Bronchial epithelial cell (primary cell): ENCODE results near the gene AANAT. TPM values are rescaled to one million over a fixed set of nuclear protein-coding genes. Genes with fewer than 3 reads are reported as not detected.

Experiments
- DNase-seq: peaks from one replicate; pipeline ENCODE4 v3.0.0-alpha.2; 2010; ENCODE audit warnings: low read depth
- FAIRE-seq: peaks from 2 replicates; lab custom pipeline; 2011; peaks lifted over from hg19 to GRCh38; lab: Jason Lieb, UNC
- H3K27me3 ChIP-seq: 2 replicates; pipeline ENCODE4 v1.5.1; 2011; ENCODE audit warnings: low read length; ENCODE audit not compliant: control insufficient read depth, insufficient read depth
- H3K36me3 ChIP-seq: 2 replicates; pipeline ENCODE4 v1.5.1; 2011; ENCODE audit warnings: low read length; ENCODE audit not compliant: control insufficient read depth, insufficient read depth
- H3K4me3 ChIP-seq: 2 replicates; pipeline ENCODE4 v1.5.1; 2011; ENCODE audit warnings: mild to moderate bottlenecking, low read depth, low read length, control low read depth
- total RNA-seq: library from RNA; depleted of rRNA; stranded (reverse); fragments of >200 nt; gene quantifications from 2 replicates; pipeline ENCODE4 v1.2.1, GENCODE V29; 2014
- TF ChIP-seq, protein P1 (sequence below): IDR thresholded peaks from 2 replicates; pipeline ENCODE4 v1.5.1; 2011; ENCODE audit warnings: mild to moderate bottlenecking, moderate library complexity, low read length, control low read depth, inconsistent platforms; ENCODE audit not compliant: insufficient read depth, severe bottlenecking

AANAT gene
- total RNA-seq, 1 donor from 2014 or later, result not detected

DNA sequence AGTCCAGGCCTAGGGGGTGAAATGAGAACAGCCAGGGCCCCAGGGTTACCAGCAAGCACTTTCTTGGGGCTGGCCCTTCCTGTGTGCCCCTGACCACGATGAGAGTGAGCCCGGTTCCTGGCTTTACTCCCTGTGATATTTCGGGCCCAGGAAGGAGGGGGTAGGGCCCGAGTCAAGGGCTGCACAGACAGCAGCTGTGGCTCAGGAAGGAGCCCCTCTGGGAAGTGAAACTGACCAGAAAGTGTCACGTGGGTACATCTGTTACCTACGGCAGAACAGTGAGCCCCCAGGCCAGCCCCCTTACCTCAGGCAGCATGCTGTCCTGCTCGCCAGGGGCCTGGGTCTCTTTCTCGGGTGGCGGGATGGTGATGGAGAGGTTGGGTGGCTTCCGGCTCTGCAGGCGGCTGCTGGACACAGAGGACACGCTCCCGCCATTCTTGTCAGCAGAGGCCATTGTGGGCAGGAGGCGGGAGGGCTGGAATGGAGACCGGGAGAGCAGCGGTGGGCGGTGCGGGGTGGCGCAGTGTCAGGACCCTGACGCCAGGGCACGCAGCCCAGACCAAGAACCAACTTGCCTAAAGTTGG, 13.8 kb downstream of the AANAT start:
- no peaks in the 10 kb centered on the region for H3K27me3 ChIP-seq
- DNase-seq, result no peak
- peaks cover 29% of the 10 kb centered on the region for H3K36me3 ChIP-seq
- H3K4me3 ChIP-seq, result no peak overlapping the region
- FAIRE-seq, result no peak
- TF ChIP-seq, protein P1, sequence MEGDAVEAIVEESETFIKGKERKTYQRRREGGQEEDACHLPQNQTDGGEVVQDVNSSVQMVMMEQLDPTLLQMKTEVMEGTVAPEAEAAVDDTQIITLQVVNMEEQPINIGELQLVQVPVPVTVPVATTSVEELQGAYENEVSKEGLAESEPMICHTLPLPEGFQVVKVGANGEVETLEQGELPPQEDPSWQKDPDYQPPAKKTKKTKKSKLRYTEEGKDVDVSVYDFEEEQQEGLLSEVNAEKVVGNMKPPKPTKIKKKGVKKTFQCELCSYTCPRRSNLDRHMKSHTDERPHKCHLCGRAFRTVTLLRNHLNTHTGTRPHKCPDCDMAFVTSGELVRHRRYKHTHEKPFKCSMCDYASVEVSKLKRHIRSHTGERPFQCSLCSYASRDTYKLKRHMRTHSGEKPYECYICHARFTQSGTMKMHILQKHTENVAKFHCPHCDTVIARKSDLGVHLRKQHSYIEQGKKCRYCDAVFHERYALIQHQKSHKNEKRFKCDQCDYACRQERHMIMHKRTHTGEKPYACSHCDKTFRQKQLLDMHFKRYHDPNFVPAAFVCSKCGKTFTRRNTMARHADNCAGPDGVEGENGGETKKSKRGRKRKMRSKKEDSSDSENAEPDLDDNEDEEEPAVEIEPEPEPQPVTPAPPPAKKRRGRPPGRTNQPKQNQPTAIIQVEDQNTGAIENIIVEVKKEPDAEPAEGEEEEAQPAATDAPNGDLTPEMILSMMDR, result no peak

DNA sequence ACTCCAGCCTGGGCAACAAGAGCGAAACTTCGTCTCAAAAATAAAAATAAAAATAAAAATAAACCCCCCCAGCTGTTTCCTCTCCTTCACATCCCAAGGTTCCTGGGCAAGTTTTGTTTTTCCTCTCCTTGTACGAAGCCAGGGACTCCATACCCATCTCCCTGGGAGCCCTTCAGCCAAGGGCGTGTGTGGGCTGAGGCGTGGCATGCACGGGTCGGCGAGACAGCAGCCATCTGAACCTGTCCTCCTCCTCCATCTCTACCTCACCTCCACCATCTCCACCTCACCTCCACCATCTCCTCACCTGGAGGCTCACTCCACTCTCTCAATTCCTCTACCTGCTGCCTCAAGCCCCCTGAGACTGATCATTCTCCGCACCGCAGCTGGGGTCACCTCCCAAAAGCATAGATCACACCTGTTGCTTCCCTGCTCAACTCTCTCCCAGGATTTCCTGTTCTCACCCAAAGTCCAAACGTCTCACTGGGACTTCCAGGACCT, 16.9 kb downstream of the AANAT start:
- TF ChIP-seq, protein P1, result no peak
- H3K4me3 ChIP-seq, result no peak overlapping the region
- H3K36me3 ChIP-seq, result peaks cover 19% of the 10 kb centered on the region
- DNase-seq (no peak), FAIRE-seq (no peak)
- no peaks in the 10 kb centered on the region for H3K27me3 ChIP-seq

DNA sequence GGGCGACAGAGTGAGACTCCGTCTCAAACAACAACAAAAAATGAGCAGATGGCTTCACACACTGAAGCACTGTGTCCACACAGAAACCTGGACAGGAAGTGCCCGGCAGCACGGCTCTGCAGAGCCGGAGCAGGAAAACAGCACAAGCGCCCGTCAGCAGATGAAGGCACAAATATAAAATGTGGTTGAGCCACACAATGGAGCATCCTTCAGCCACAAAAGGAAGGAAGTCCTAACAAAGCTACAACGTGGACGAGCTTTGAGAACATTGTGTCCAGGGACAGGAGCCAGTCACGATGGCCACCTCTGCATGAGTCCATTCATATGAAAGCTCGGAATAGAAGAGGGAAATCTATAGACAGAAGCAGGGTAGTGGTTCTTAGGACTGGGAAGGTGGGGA, 18.2 kb downstream of the AANAT start:
- no peak for DNase-seq
- no peak for FAIRE-seq
- Histone ChIP-seq H3K36me3 (peaks cover 14% of the 10 kb centered on the region), H3K27me3 (no peaks in the 10 kb centered on the region), H3K4me3 (no peak overlapping the region)
- TF ChIP-seq, protein P1, result no peak

DNA sequence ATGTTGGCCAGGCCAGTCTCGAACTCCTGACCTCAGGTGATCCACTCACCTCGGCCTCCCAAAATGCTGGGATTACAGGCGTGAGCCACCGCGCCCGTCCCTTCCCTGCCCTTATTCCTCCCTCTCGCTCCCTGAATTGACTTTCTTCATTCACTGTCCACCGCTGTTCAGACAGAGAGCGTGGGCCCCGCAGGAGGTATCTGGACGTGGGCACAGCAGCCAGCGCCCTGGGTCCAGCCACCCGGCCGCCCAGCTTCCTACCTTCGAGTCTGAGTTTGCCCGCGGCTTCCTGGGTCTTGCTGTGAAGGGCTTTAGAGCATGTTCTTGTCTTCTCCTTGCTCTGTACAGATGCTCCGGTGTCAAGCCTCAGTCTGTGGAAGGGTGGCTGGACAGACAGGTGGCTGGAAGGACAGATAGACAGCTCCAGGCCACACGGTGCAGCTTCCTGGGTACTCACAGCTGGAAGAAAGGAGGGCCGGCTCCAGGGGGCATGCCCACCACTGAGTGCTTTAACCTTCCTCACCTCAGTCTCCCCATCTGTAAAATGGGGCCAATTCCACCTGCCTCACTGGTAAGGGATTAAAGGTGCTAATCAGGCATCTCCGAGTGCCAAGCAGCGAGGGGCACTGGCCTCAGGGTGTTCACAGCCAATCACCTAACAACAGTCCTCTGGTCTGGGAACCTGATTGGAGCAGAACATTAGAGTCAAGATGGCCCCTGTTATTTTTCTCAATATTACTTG, 20.2 kb downstream of the AANAT start:
- H3K27me3 ChIP-seq, result no peaks in the 10 kb centered on the region
- H3K4me3 ChIP-seq, result no peak overlapping the region
- FAIRE-seq (no peak), DNase-seq (no peak)
- H3K36me3 ChIP-seq, result peaks cover 3% of the 10 kb centered on the region
- TF ChIP-seq, protein P1, result no peak

DNA sequence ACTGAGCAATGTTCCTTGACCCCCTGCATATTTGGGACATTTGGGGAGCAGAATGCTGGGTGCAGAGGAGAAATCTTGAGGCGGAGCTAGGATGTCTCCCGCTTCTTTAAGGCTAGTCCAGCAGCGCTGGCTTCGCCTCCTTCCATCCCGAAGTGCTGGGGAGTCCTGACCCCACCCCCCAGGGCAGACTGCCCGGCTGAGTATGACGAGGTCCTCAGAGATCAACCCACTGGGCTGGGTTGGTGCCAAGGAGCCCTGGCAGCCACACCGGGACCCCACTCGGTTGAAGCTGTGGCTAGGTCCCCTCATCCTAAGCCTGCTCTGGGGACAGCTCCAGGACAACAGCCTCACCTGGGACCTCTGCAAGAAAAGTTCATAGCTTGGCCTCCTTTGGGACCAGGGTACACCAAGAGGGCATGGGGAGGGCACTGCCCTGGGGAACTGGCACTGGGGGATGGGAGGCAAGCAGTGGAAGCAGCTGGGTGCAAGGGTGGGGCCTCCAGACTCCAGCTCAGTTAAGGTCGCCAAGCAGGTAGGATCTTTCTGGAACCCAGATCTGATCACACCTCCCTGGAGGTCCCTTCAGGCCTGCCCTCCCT, 22.8 kb downstream of the AANAT start:
- TF ChIP-seq, protein P1, result no peak
- DNase-seq (no peak), FAIRE-seq (no peak)
- Histone ChIP-seq H3K27me3 (no peaks in the 10 kb centered on the region), H3K4me3 (no peak overlapping the region), H3K36me3 (peaks cover 3% of the 10 kb centered on the region)
